Cardiac muscle cell (in vitro differentiated cells and primary cell): Measurements from ENCODE around the gene CCDC18. TPM values are rescaled to one million over a fixed set of nuclear protein-coding genes. Genes with fewer than 3 reads are reported as not detected.

ENCODE experiments used
- DNase-seq, 2 donors: peaks; one replicate each; pipeline versions ENCODE4 v3.0.0 to v3.0.0-alpha.2; 2010 to 2017; ENCODE audit warnings: low read depth in 1 of 2, low spot score in 1 of 2
- H3K27ac ChIP-seq: fragments of 200-600 bp; sonication (generic); 2 replicates; pipeline ENCODE4 v1.5.1; 2016
- H3K27me3 ChIP-seq: fragments of 200-600 bp; sonication (generic); 2 replicates; pipeline ENCODE4 v1.6.0; 2016; ENCODE audit warnings: control low read depth
- H3K36me3 ChIP-seq: fragments of 200-600 bp; sonication (generic); 2 replicates; pipeline ENCODE4 v1.5.1; 2016; ENCODE audit warnings: control low read depth
- H3K4me1 ChIP-seq: fragments of 200-600 bp; sonication (generic); 2 replicates; pipeline ENCODE4 v1.8.1; 2017; ENCODE audit warnings: low read depth, mild to moderate bottlenecking, mixed run types
- H3K4me3 ChIP-seq: fragments of 200-600 bp; sonication (generic); 2 replicates; pipeline ENCODE4 v1.5.1; 2016; ENCODE audit warnings: mild to moderate bottlenecking
- H3K9me3 ChIP-seq: fragments of 200-600 bp; sonication (generic); 2 replicates; pipeline ENCODE4 v1.5.1; 2017; ENCODE audit warnings: low read depth, mild to moderate bottlenecking, control low read depth
- polyA plus RNA-seq: library from polyadenylated mRNA; unstranded; fragments of >200 nt; fragmentation: Nextera tagmentation; extraction: Ambion mirVana; gene quantifications from 2 replicates; pipeline ENCODE4 v1.2.1, GENCODE V29; 2016
- total RNA-seq: library from RNA; depleted of rRNA; stranded (reverse); fragments of >200 nt; gene quantifications from 2 replicates; pipeline ENCODE4 v1.2.3, GENCODE V29; 2016
- TF ChIP-seq, protein P1 (sequence below): IDR thresholded peaks from 2 replicates; pipeline ENCODE4 v1.5.1; 2012; ENCODE audit warnings: low read depth, mild to moderate bottlenecking, low read length

Gene CCDC18
- total and polyA plus RNA-seq, 2 experiments from 2014 or later: 10.2 to 11.6 TPM

GRCh38 chr1:93323185-93323820 is 142.8 kb downstream of the CCDC18 start:
- DNase-seq: no peak
- Histone ChIP-seq H3K27ac (no peak overlapping the region), H3K4me1 (no peaks in the 10 kb centered on the region), H3K27me3 (no peaks in the 10 kb centered on the region), H3K9me3 (no peaks in the 10 kb centered on the region), H3K4me3 (no peak overlapping the region), H3K36me3 (no peaks in the 10 kb centered on the region)
- TF ChIP-seq, protein P1, sequence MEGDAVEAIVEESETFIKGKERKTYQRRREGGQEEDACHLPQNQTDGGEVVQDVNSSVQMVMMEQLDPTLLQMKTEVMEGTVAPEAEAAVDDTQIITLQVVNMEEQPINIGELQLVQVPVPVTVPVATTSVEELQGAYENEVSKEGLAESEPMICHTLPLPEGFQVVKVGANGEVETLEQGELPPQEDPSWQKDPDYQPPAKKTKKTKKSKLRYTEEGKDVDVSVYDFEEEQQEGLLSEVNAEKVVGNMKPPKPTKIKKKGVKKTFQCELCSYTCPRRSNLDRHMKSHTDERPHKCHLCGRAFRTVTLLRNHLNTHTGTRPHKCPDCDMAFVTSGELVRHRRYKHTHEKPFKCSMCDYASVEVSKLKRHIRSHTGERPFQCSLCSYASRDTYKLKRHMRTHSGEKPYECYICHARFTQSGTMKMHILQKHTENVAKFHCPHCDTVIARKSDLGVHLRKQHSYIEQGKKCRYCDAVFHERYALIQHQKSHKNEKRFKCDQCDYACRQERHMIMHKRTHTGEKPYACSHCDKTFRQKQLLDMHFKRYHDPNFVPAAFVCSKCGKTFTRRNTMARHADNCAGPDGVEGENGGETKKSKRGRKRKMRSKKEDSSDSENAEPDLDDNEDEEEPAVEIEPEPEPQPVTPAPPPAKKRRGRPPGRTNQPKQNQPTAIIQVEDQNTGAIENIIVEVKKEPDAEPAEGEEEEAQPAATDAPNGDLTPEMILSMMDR: no peak

- no peaks in the 10 kb centered on the region for H3K4me1 ChIP-seq
- DNase-seq: peak in 1 of 2 donors; percentile 53
- H3K27ac ChIP-seq: no peak overlapping the region
- no peaks in the 10 kb centered on the region for H3K27me3 ChIP-seq
- no peaks in the 10 kb centered on the region for H3K9me3 ChIP-seq
- no peaks in the 10 kb centered on the region for H3K36me3 ChIP-seq
- H3K4me3 ChIP-seq: no peak overlapping the region
- TF ChIP-seq, protein P1: no peak
These were observed 144.3 kb downstream of the CCDC18 start for GRCh38 chr1:93324486-93325464.

Other genes with a start within 250 kb of the CCDC18 start
- 7.0 and 7.7 TPM in 2 replicates for gene DIPK1A, start 219.3 kb upstream of the CCDC18 start, total RNA-seq
- gene DIPK1A, start 219.3 kb upstream of the CCDC18 start, polyA plus RNA-seq: 13.7 and 16.6 TPM in 2 replicates
- gene MTF2, start 101.4 kb upstream of the CCDC18 start, total RNA-seq: 28.3 and 37.9 TPM in 2 replicates
- gene MTF2, start 101.4 kb upstream of the CCDC18 start, polyA plus RNA-seq: 70.9 and 88.6 TPM in 2 replicates
- 15.5 and 20.8 TPM in 2 replicates for gene TMED5, start 311 bp upstream of the CCDC18 start, total RNA-seq
- 26.5 and 27.9 TPM in 2 replicates for gene TMED5, start 311 bp upstream of the CCDC18 start, polyA plus RNA-seq
- gene DR1, start 165.2 kb downstream of the CCDC18 start, total RNA-seq: 16.1 and 20.6 TPM in 2 replicates
- gene DR1, start 165.2 kb downstream of the CCDC18 start, polyA plus RNA-seq: 21.8 and 36.7 TPM in 2 replicates